ENCODE results near the gene MPZL3.
A peak's percentile ranks its signal among the peaks of the same experiment; 100 is the strongest.

Gene MPZL3

GRCh38 chr11:118263695-118264568 is 11.8 kb upstream of the MPZL3 start, which contains the start of gene MPZL2:
TSS of gene MPZL2 (minus strand) at chr11:118264297. CDS start at chr11:118264153, 144 bp downstream.
- peak; percentile 39 for DNase-seq

GRCh38 chr11:118263112-118263511 is 10.9 kb upstream of the MPZL3 start:
- no peak for DNase-seq

- DNase-seq, result no peak
Observed at GRCh38 chr11:118260353-118260752, 8.2 kb upstream of the MPZL3 start.

GRCh38 chr11:118259138-118259537 is 7.0 kb upstream of the MPZL3 start:
- DNase-seq, result no peak

- DNase-seq, result no peak
Observed at GRCh38 chr11:118258410-118258809, 6.2 kb upstream of the MPZL3 start.

- DNase-seq, result no peak
Observed at GRCh38 chr11:118252688-118253087, 523 bp upstream of the MPZL3 start.

GRCh38 chr11:118247041-118247440 is 5.1 kb downstream of the MPZL3 start:
- no peak for DNase-seq

- no peak for DNase-seq
Observed at GRCh38 chr11:118245936-118246562, 6.1 kb downstream of the MPZL3 start.

- DNase-seq, result no peak
Observed at GRCh38 chr11:118243993-118244762, 8.0 kb downstream of the MPZL3 start.

GRCh38 chr11:118243161-118243560 is 9.0 kb downstream of the MPZL3 start:
- no peak for DNase-seq

GRCh38 chr11:118241764-118242098 is 10.4 kb downstream of the MPZL3 start:
- DNase-seq, result no peak

- no peak for DNase-seq
Observed at GRCh38 chr11:118240999-118241763, 11.0 kb downstream of the MPZL3 start.

- DNase-seq, result peak; percentile 55
Observed at GRCh38 chr11:118239509-118240205, 12.5 kb downstream of the MPZL3 start.

GRCh38 chr11:118238929-118239328 is 13.2 kb downstream of the MPZL3 start:
- DNase-seq, result no peak

GRCh38 chr11:118238421-118238820 is 13.7 kb downstream of the MPZL3 start:
- no peak for DNase-seq

- DNase-seq, result no peak
Observed at GRCh38 chr11:118236170-118236569, 16.0 kb downstream of the MPZL3 start.

- no peak for DNase-seq
Observed at GRCh38 chr11:118234833-118235232, 17.3 kb downstream of the MPZL3 start.

- DNase-seq, result no peak
Observed at GRCh38 chr11:118233850-118234249, 18.3 kb downstream of the MPZL3 start.

- no peak for DNase-seq
Observed at GRCh38 chr11:118233377-118233776, 18.8 kb downstream of the MPZL3 start.

GRCh38 chr11:118232659-118233058 is 19.5 kb downstream of the MPZL3 start:
- DNase-seq, result no peak

- DNase-seq, result no peak
Observed at GRCh38 chr11:118231461-118231860, 20.7 kb downstream of the MPZL3 start.

GRCh38 chr11:118230088-118230487 is 22.1 kb downstream of the MPZL3 start:
- DNase-seq, result no peak
